ENCODE data around the gene ATP6V1B1.

GRCh38 chr2:71006323-71006722 is 70.6 kb downstream of the ATP6V1B1 start:
- no peak for TF ChIP-seq POLR2A (IDR thresholded peaks at IDR 0.05; ENCODE audit: low read depth, low read length)
- no peak for TF ChIP-seq TAF1 (IDR thresholded peaks at IDR 0.05; ENCODE audit: borderline replicate concordance, low read depth, low read length)

All from GM12892 (cell line).